HG02840 (cell line): ENCODE results near the gene IGBP1.
"Not testable (repeated sequence)": the region's sequence is repeated elsewhere in the genome, so short reads cannot be mapped to it uniquely, and the experiment has no call there.

Source experiments
- ATAC-seq: cut with Tn5 transposase; IDR thresholded peaks from one replicate; pipeline ENCODE4 v1.9.1; 2021; ENCODE audit warnings: mild to moderate bottlenecking, moderate library complexity, moderate number of reproducible peaks; ENCODE audit not compliant: unreplicated experiment, low FRiP score

The IGBP1 gene

DNA sequence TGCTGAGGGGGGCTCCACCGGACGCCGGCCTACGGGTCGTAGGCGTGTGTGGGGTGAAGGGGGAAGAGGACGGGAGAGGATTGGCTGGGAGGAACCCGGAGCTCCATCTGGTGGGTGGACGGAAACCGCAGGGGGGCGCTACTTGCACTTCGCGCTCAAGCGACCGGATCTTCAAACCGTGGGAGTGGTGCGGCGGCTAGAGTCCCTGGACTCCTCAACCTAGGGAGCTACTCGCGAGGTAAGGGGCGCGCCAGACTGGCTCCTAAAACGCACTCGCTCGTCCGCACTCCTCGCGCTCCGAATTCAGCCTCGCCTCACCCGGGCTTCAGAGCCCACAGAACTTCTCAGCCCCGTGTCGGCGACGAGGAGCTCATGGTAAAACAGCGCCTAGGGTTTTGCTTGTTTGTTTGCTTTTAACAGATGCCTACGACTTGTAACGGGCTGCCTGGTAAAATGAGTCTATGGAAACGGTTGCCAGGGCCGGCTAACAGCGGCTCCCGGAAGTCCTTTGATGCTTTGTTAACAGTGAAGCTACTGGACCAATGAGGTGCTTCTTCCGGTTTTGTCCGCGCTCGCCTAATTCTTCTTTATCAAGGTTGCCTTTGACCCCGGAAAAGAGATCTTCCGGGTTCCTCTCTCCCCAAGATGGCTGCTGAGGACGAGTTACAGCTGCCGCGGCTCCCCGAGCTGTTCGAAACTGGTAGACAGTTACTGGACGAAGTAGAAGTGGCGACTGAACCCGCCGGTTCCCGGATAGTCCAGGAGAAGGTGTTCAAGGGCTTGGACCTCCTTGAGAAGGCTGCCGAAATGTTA lies at the start of gene IGBP1:
Gene IGBP1, plus strand, starts transcription at position 145 of the 813 bp plus-strand sequence. Its CDS starts 501 bp downstream, at position 646.
- peak; percentile 80 for ATAC-seq

DNA sequence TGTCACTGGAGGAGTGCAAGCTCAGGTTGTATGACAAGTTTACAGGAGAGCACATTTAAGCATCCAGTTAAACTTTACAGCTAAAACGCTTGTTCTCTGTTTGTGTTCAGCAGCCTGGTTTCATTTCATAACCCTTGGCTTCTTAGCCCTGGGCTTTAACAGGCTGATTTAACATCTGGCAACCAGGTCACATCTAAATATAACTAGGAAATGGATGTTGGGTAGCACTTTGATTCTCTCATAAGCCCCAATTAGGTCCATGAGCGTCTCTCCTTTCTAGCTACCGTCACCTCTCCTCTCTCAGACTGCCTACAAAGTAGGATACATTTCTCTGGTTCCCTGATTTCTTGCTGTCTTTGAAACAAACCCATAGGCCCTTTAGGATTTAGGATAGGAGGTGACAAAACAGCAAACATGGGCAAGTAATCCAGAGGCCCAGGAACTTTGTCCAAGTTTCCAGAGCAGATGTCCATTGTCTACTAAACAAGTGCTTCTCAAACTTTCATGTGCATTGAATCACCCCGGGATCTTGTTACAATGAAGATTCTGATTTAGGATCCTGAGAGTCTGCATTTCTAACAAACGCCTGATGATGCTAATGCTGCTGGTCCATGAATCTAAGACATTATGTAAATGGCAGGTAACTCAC lies 48.5 kb upstream of the IGBP1 start:
- no peak for ATAC-seq

DNA sequence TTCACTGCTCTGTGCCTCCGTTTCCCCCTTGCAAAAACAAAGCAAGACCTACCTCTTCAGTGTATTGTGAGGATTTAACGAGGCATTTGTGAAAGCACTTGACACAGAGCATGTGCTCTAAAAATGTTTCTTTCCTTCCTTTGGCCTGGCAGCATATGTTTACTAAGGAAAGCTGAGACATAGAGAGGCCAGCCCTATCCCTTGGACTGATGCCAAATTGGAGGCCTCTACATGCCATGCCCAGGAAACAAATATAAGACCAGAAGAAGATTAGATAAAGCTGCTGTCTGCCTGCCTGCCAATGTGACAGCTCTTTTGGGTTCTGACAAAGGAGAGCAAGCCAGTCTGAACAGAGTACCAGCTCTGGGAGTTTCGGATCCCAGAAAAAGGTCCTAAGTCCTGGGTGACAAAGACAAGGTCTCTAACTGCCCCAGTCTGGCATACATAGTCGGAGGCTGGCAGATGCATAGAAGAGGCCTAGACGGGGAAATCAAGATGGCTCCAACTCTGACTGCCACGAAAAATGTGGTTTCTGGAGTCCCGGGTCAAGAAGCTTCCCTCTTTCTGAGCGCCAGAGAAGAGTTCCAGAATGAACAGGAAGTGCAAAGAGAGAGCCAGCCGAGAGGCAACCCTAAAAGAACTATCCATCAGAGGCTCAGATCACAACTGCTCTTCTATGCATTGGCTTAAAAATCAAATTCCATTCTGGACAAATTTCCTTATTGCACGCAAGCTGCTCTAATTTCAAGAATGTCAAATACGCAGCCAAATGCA lies 45.2 kb upstream of the IGBP1 start:
- ATAC-seq: no peak

DNA sequence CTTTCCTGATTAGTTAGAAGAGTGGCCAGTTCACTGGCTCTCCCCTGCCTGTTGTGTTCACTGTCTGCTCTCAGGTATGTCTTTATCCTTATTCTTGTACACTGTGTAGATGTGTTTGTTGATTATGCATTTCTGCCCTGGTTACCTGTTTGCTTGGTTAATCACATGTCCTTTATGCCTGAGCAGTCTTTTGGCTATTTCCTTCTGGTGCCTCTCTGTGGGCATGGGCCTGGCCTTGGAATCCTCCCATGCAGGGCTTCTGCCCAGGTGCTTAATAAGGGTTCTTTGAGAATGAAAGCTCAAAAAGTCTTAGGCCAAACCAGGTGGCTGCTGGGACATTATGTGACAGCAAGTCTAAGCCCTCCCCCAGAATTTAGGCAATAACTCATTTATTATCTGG lies 44.5 kb upstream of the IGBP1 start:
- no peak for ATAC-seq

DNA sequence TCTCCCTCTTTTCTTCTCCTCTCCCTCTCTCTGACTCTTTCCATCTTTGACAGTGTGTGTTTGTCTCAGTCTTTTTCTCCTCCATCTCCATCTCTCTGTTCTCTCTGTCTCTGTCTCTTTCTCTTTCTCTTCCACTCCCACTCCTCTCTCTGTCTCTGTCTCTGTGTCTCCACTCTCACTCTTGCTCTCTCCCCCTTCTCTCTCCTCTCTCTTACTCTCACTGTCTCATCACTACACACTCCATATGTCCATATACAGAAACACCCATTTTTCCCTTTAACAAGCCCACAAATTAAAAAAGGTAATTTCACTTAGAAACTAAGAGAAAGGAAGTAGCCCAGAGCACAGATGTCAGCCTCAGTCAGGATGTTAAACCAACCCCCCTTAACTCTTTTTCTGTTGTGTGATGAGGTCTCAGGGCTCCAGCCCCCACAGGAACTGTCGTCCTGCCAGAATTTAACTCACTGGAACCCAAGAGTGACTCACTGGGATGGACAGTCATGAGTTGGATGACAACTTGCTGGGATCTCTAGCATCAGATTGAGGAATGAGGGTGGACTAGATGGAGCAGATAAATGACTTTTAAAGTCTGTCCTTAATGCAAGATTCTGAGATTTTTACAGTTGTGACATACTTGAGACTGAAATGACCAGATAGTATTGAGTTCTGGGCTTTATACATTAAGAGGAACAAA lies 43.5 kb upstream of the IGBP1 start:
- ATAC-seq: no peak

DNA sequence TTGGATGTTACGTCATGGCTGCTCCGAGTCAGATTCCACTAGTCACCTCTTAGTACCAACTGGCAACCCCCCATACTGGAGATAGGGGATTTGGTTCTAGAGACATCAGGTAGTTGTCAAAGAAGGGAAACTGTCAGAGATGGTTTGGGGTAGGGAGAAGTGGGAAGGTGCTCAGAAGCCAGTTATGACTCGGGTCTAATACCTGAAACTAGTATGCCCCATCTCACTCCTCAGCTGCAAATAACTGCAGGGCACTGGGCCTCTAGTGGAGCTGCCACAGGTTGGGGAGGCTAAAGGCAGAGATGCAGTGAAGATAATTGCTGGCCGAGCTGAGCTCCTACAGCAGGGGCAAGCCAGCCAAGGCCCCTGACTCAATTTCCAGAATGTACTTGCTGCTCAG lies 41.0 kb upstream of the IGBP1 start:
- no peak for ATAC-seq

DNA sequence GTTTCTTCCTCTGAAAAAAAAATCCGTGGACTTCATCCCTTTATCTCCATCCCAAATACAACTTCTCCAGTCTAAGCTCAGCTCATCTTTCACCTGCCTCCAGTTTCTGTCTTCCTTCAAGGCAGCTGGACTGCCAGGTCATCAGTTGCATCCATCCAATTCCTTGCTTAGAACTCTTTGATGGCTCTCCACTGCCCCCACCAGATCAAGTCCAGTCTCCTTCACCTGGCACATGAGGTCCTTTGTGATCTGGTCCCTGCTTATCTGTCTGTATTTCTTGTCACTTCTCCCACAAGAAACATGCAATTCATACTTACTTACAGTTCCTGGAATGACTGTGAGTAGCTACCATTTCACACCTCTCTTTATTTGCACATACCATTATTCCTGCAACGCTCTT lies 37.2 kb upstream of the IGBP1 start:
- ATAC-seq: no peak

DNA sequence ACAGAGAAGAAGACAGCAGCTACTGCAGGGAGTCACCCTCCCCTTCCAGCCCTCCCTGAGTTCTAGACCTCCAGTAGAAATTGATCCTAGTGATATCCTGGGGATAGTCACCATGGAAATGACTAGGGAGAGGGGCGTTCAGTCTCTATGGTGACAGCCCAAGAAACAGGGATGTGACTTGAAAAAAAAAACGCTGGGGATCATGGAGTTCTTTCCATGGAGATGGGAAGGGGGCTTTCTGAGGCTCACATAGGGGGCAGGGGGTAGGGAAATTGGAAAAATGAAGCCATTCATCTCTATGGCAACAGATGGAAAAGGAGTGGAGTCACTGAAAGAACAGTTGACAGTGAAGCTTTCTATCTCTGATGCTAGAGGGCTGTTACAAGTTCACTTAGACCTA lies 28.0 kb upstream of the IGBP1 start:
- ATAC-seq: no peak

DNA sequence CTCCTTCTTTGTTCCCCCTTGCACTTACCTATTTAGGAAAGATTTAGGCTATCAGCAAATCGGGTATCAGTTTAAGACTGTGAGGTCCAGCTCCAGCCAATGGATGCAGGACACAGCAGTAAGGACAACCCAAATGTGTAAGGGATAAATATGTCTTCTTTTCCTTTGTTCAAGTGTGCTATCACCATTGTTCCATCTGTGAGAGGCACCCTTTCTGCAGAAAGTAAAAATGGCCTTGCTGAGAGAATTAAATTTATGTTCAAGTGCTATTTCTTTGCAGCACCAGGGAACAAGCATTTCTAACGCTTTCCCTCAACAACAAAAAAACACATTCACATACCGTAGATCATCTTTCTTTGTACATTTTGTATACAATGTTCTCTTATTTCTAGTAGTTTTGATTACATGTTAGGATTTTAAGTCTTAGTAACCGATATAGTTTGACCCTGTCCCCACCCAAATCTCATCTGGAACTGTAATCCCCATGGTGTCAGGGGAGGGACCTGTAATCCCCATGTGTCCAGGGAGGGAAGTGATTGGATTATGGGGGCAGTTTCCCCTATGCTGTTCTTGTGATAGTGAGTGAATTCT lies 21.7 kb upstream of the IGBP1 start:
- not testable (repeated sequence) for ATAC-seq

DNA sequence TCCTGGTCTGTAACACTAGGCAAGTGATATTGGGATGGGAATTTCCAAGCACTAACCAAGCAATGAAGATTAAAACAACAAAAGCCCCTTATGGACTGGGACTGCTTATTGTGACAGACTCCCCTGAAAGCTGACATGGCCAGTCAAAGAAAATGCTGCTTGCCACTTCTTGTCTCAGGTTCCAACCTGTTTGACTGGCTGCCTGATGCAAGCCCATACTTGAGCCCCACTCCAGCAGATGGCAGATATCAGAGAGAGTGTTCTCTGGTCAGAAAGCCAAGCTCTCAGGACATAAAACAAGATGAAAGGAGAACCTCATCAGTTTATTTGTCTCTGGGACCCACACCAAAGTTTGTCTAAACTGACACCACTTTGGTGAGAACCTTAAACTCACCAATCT lies 15.5 kb upstream of the IGBP1 start:
- ATAC-seq: no peak

DNA sequence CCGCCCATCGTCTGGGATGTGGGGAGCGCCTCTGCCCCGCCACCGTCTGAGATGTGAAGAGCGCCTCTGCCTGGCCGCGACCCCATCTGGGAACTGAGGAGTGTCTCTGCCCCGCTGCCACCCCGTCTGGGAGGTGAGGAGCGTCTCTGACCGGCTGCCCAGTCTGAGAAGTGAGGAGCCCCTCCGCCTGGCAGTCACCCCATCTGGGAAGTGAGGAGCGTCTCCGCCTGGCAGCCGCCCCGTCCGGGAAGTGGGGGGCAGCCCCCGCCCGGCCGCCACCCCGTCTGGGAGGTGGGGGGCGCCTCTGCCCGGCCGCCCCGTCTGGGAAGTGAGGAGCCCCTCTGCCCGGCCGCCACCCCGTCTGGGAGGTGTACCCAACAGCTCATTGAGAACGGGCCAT lies 10.2 kb upstream of the IGBP1 start:
- not testable (repeated sequence) for ATAC-seq

DNA sequence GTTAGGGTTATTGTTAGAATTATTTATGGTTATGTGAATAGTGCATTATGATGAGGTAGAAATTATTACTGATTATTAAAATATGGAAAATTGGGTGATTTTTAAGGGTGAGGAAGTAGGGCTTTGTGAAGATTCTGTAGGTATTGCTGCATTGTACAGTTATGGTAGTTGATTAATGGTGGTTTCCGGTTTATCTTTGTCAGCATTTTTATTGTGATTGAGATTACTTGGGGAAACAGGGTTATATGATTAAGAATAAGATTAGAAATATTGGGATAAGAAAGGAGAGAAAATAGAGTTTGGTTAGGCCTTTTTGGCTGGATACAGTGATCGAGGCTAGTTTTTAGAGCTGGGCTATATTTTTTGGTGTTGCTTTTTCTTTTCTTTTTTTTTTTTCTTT lies 8.6 kb upstream of the IGBP1 start:
- ATAC-seq: no peak

DNA sequence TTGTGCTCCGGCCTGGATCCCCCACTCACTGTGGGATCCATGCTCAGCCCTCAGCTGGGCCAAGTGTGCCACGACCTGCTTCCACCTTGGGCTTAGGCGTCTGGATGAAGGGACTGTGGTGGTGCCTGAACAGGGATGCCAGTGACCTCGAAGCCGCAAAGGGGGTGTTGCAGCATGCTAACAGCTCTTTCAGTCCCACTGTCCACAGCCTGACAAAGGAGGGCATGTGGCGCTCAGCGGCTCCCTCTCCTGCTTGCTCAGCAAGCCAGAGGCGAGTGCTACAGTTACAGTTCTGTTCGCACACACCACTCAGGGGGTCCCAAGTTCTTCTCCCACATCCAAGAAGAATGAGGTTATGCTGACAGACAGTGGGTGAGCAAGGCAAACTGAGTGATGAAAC lies 5.2 kb upstream of the IGBP1 start:
- ATAC-seq: no peak

DNA sequence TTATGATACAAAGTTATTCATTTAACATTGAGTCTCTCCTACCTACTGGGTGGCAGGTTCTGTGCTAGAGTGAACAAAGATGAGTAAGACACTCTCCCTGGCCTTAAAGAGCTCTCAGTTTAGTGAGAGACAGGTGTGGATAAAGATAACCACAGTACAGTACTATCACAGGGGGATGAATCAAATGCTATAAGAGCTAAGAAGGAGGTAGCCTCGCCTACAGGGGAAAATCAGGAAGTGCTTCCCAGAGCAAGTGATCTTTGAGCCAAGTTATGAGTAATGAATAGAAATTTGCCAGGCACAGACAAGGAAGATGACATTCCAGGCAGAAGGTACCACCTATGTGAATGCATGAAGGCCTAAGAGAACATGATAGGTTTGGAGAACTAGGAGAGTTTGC lies 3.4 kb upstream of the IGBP1 start:
- ATAC-seq: no peak

DNA sequence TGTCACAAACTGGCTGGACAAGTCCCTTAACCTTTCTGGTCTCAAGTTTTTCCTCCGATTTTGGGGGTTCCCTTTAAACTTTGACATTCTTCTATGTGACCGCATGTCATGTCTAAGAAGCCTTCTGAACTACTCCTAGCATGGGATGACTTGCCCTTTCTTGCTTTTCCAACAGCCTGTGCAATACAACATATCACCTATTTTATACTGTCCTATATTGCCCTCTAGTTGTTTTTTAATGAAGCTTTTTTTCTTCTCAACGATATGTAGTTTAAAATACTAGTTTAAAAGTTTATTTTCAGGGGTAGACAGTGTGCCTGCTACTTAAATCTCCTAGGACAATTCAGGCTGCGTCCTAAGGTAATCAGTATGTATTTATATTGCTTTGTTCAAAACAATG lies 1.0 kb upstream of the IGBP1 start:
- ATAC-seq: no peak

DNA sequence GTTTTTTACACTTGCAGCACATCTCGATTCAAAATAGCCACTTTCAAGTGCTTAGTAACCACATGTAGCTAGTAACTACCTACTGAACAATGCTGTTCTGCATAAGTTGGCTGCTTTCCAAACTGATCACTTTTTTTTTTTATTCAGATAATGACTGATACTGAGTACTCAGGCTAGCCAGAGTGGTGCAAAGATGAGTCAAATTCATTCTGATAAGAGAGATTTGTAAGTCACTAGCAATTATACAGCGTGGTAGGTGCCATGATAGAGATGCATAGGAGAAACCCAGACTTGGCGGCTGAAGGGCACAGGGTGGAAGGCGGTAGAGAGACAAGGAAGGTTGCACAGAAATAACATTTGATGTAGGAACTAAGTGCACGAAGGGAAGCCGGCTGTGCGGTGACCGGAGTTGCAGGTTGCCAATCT lies 357 bp upstream of the IGBP1 start:
- ATAC-seq: no peak

DNA sequence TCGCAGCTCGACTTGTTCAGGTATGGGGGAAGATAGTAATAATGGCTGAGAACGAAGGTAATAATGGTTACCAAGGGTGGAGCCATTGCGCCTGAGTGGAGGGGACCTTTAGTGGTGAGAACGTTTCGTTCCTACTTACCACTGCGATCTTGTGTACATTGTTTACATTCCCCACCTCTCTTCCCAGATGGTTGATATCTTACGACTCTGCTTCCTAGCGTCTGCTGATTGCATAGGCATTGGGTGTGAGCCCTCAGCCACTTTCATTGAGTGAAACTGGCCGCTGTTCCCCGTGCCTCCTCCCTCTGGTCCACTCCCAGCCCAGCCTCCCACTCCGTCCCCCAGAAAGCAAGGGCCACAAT lies 850 bp downstream of the IGBP1 start:
- ATAC-seq: peak; percentile 22

DNA sequence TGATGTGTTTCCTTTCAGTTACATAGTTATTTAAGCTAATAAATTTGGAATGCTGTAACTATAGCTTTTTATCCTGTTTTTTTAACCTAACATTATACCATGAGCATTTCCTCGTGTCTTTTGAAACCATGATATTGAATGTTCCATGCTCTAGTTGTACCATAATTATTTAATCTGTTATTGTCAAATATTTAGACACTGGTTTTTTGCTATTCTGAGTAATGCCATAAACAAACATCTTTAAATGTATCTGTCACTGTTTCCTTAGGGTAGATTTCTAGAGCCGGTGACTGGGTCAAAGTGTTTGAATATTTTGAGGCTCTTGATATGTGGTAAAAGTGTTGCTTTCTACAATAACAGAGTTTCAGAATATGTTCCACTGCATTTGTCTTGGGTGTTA lies 5.4 kb downstream of the IGBP1 start:
- ATAC-seq: no peak

DNA sequence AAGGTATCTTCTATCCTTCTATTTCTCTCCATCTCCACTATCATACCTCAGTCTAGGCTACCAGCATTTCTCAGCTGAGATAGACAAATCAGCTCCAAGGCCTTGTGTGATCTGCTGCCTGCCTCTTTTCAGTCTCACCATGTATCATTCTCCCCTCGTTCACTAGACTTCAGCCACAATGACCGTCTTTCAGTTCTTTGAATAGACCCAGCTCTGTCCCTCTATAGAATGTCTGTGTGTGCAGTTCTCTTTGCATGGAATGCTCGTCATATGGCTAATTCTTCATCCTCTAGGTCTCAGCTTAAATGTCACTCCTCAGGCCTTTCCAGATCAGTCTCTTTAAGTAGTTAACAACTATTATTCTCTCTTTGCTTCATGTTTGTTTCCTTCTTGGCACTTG lies 6.5 kb downstream of the IGBP1 start:
- no peak for ATAC-seq

DNA sequence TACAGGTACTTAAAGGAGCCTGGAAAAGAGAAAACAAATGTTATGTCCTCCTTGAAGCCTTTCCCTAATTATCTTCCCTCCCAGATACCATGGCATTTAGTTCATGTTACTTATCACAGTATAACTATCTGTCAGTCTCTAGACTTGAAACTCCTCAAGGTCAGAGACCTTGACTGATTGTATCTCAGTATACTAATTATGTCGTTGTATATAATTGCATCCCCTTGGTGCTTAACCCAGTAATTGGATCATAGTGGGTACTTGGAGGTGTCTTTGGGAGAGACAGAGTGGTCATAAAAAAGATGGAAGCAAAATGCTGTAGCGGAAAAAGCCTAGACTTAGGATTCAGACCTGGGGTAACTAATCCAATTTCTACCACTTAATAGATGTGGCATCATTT lies 8.1 kb downstream of the IGBP1 start:
- ATAC-seq: no peak
